ENCODE data around the gene SNX19.

DNA sequence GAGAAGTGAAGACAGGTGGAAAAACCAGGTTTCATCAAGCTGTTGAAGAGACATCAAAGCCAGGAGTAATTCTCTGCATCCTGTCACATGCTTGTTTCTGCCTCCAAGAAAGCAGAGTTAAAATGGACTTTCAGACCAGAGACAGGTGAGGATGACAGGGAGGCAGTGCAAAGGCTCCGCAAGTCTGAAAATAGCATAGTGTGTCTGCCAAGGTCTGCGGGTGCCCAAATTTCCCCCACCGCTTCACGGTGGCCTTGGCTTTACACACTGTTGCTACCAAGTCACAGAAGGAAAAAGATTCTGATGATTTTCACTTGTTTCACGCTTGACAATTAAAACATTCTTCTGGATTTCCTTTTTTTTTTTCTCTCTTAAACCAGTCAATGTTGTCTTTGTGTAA, 44.2 kb downstream of the SNX19 start:
- TF ChIP-seq, protein P1, sequence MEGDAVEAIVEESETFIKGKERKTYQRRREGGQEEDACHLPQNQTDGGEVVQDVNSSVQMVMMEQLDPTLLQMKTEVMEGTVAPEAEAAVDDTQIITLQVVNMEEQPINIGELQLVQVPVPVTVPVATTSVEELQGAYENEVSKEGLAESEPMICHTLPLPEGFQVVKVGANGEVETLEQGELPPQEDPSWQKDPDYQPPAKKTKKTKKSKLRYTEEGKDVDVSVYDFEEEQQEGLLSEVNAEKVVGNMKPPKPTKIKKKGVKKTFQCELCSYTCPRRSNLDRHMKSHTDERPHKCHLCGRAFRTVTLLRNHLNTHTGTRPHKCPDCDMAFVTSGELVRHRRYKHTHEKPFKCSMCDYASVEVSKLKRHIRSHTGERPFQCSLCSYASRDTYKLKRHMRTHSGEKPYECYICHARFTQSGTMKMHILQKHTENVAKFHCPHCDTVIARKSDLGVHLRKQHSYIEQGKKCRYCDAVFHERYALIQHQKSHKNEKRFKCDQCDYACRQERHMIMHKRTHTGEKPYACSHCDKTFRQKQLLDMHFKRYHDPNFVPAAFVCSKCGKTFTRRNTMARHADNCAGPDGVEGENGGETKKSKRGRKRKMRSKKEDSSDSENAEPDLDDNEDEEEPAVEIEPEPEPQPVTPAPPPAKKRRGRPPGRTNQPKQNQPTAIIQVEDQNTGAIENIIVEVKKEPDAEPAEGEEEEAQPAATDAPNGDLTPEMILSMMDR (IDR thresholded peaks at IDR 0.05; ENCODE audit: low read length): no peak
- no peak for TF ChIP-seq EZH2 (IDR thresholded peaks at IDR 0.05; ENCODE audit: borderline replicate concordance, low read length)

Measured in OCI-LY1 (cell line).